ENCODE data around the gene CFDP1.

- no peak for TF ChIP-seq CTCF (IDR thresholded peaks at IDR 0.05 in 8 of 11, conservative IDR thresholded peaks at IDR 0.05 in 3 of 11)
- TF ChIP-seq POLR2AphosphoS5 (IDR thresholded peaks at IDR 0.05), result no peak
- no peak for TF ChIP-seq POLR2A (IDR thresholded peaks at IDR 0.05)
Measured at GRCh38 chr16:75343941-75344340, 89.4 kb downstream of the CFDP1 start.

All from spleen (tissue), 7 donors.